ENCODE data around the gene SYTL2. TPM values are rescaled to one million over a fixed set of nuclear protein-coding genes. Genes with fewer than 3 reads are reported as not detected.
A peak's percentile ranks its signal among the peaks of the same experiment; 100 is the strongest.

The SYTL2 gene
- polyA plus RNA-seq, 1 experiment: 43.5 TPM

GRCh38 chr11:85827748-85828639 lies 17.1 kb upstream of the SYTL2 start:
- POLR2A ChIA-PET: no interaction called here

GRCh38 chr11:85826116-85826855 lies 15.3 kb upstream of the SYTL2 start:
- CTCF ChIA-PET: interaction anchor here (0.6 to 4.9 kb wide), 14 partner anchors 9 to 141 kb away, joined by 3 to 26 read pairs (median 5); no protein-coding TSS in a partner anchor
- POLR2A ChIA-PET: interaction anchor here (0.7 kb wide), 1 partner anchor 11 kb away, joined by 3 read pairs; no protein-coding TSS in a partner anchor
- DNase-seq (ENCODE audit: low read depth): no peak
- no peaks in the 10 kb centered on the region for H3K27me3 ChIP-seq (ENCODE audit: control insufficient read depth, insufficient read depth, low read length)
- H3K36me3 ChIP-seq (ENCODE audit: control insufficient read depth, insufficient read depth, low read length): no peaks in the 10 kb centered on the region
- no peak overlapping the region for H3K4me3 ChIP-seq (ENCODE audit: low read depth, low read length)
- TF ChIP-seq CTCF (IDR thresholded peaks at IDR 0.05; ENCODE audit: insufficient read depth, low read depth, low read length): peak; percentile 81

More at GRCh38 chr11:85827748-85828639, 17.1 kb upstream of the SYTL2 start:
- Histone ChIP-seq H3K36me3 (ENCODE audit: control insufficient read depth, insufficient read depth, low read length) (no peaks in the 10 kb centered on the region), H3K27me3 (ENCODE audit: control insufficient read depth, insufficient read depth, low read length) (no peaks in the 10 kb centered on the region), H3K4me3 (ENCODE audit: low read depth, low read length) (no peak overlapping the region)
- no peak for TF ChIP-seq CTCF (IDR thresholded peaks at IDR 0.05; ENCODE audit: insufficient read depth, low read depth, low read length)
- CTCF ChIA-PET: interaction anchor here (0.9 to 4.9 kb wide), 5 partner anchors 14 to 142 kb away, joined by 3 to 26 read pairs (median 6); partner anchors contain the start of genes CCDC83 and CCDC89
- DNase-seq (ENCODE audit: low read depth): peak; percentile 89

GRCh38 chr11:85825616-85826015 lies 14.7 kb upstream of the SYTL2 start:
- H3K36me3 ChIP-seq (ENCODE audit: control insufficient read depth, insufficient read depth, low read length): no peaks in the 10 kb centered on the region
- no peak for DNase-seq (ENCODE audit: low read depth)
- ChIA-PET POLR2A (interaction anchor here (0.7 kb wide), 1 partner anchor 10 kb away, joined by 3 read pairs; no protein-coding TSS in a partner anchor), CTCF (interaction anchor here (1.0 to 4.9 kb wide), 7 partner anchors 9 to 131 kb away, joined by 3 to 26 read pairs (median 7); no protein-coding TSS in a partner anchor)
- no peaks in the 10 kb centered on the region for H3K27me3 ChIP-seq (ENCODE audit: control insufficient read depth, insufficient read depth, low read length)
- no peak overlapping the region for H3K4me3 ChIP-seq (ENCODE audit: low read depth, low read length)
- no peak for TF ChIP-seq CTCF (IDR thresholded peaks at IDR 0.05; ENCODE audit: insufficient read depth, low read depth, low read length)

- no peak for DNase-seq (ENCODE audit: low read depth)
- POLR2A ChIA-PET: no interaction called here
- no peak for TF ChIP-seq CTCF (IDR thresholded peaks at IDR 0.05; ENCODE audit: insufficient read depth, low read depth, low read length)
- Histone ChIP-seq H3K27me3 (ENCODE audit: control insufficient read depth, insufficient read depth, low read length) (no peaks in the 10 kb centered on the region), H3K36me3 (ENCODE audit: control insufficient read depth, insufficient read depth, low read length) (no peaks in the 10 kb centered on the region), H3K4me3 (ENCODE audit: low read depth, low read length) (no peak overlapping the region)
- CTCF ChIA-PET: interaction anchor here (0.7 kb wide), 1 partner anchor 129 kb away, joined by 3 read pairs; no protein-coding TSS in a partner anchor
Observed at GRCh38 chr11:85823816-85824215, 12.9 kb upstream of the SYTL2 start.

DNA sequence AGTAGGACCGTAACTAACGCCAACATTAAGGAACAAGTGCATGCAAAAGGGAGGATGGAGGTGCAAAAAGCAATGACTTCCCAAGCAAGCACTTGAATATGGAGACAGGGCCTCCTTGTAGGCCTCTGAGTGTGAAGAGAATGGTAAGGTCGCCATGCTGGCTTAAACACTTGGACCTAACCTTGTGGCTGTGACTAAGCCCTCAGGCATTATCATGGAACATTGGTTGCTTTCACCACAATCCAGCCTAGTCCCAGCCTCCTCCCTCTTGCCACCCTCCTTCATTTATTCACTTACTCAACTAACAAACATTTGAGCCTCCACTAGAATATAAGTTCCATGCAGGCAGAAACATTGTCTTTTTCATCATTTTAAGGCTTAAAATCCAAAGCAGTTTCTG lies 11.9 kb upstream of the SYTL2 start:
- Histone ChIP-seq H3K36me3 (ENCODE audit: control insufficient read depth, insufficient read depth, low read length) (no peaks in the 10 kb centered on the region), H3K27me3 (ENCODE audit: control insufficient read depth, insufficient read depth, low read length) (no peaks in the 10 kb centered on the region), H3K4me3 (ENCODE audit: low read depth, low read length) (no peak overlapping the region)
- TF ChIP-seq CTCF (IDR thresholded peaks at IDR 0.05; ENCODE audit: insufficient read depth, low read depth, low read length): no peak
- ChIA-PET CTCF (no interaction called here), POLR2A (no interaction called here)
- no peak for DNase-seq (ENCODE audit: low read depth)
